OCI-LY3 (cell line): ENCODE data around the gene LANCL3.

ENCODE experiments used
- CTCF ChIP-seq: fragments of 200-600, 300-600 bp; sonication (generic); IDR thresholded peaks from 2 replicates; pipeline ENCODE4 v1.5.1; 2014; ENCODE audit warnings: antibody characterized with exemption, low read length, low read depth
- EZH2phosphoT487 ChIP-seq: fragments of 200-600 bp; shearing (Covaris generic); IDR thresholded peaks from 2 replicates; pipeline ENCODE4 v1.6.1; 2018; ENCODE audit warnings: antibody characterized with exemption, mixed run types, low read depth

GRCh38 chrX:37717708-37718107, 146.2 kb downstream of the LANCL3 start:
- TF ChIP-seq CTCF (no peak), EZH2phosphoT487 (no peak)
